ENCODE results near the gene TOMM20. TPM values are rescaled to one million over a fixed set of nuclear protein-coding genes. Genes with fewer than 3 reads are reported as not detected.

Gene TOMM20
- total and polyA plus RNA-seq, 2 of the 8 experiments (the other 6 are each of a cell fraction or from before 2014, with no cell fraction given) = 71.4 to 168 TPM

- no peak overlapping the region for H3K4me2 ChIP-seq (ENCODE audit: insufficient read depth in 1 of 2, low read depth in 2 of 2, low read length in 2 of 2)
- no peak overlapping the region for H2AK5ac ChIP-seq (ENCODE audit: low read depth, low read length)
- H4K91ac ChIP-seq (replicated peaks; ENCODE audit: insufficient read length, low read length) = no peak overlapping the region
- no peak overlapping the region for H3K23ac ChIP-seq (ENCODE audit: insufficient read length)
- H4K5ac ChIP-seq (ENCODE audit: insufficient read length, low read depth, low read length) = no peak overlapping the region
- no peaks in the 10 kb centered on the region for H3K9me3 ChIP-seq (ENCODE audit: insufficient read depth in 2 of 2, low read depth in 1 of 2, low read length in 1 of 2)
- CTCF ChIA-PET (ENCODE audit: partially characterized antibody) = interaction anchor here (0.9 to 1.7 kb wide), 4 partner anchors 8 to 634 kb away, joined by 3 to 4 read pairs (median 3); no protein-coding TSS in a partner anchor
- no peak overlapping the region for H3K27ac ChIP-seq (ENCODE audit: low read depth, low read length)
- H3K18ac ChIP-seq (ENCODE audit: extremely low read depth, low read length) = no peak overlapping the region
- H4K20me1 ChIP-seq (replicated peaks in 1 of 2; ENCODE audit: control insufficient read depth in 1 of 2, insufficient read depth in 2 of 2, low read length in 2 of 2) = no peaks in the 10 kb centered on the region
- no peak overlapping the region for H2BK20ac ChIP-seq (ENCODE audit: low read length)
- H2AFZ ChIP-seq (ENCODE audit: low read length) = no peak overlapping the region
- H3K23me2 ChIP-seq (ENCODE audit: low read depth, low read length) = no peaks in the 10 kb centered on the region
- H3K36me3 ChIP-seq (ENCODE audit: control insufficient read depth in 2 of 4, insufficient read depth in 4 of 4, low read length in 3 of 4) = peaks cover 20 to 51% (median 35%) of the 10 kb centered on the region in 4 experiments
- POLR2A ChIA-PET (ENCODE audit: partially characterized antibody) = interaction anchor here (1.0 to 2.9 kb wide), 6 partner anchors 9 to 93 kb away, joined by 3 to 15 read pairs (median 6); no protein-coding TSS in a partner anchor
- H3K14ac ChIP-seq (ENCODE audit: insufficient read length) = no peak overlapping the region
- no peak overlapping the region for H3K4ac ChIP-seq (replicated peaks; ENCODE audit: insufficient read length, low read depth, low read length)
- H3K4me3 ChIP-seq (ENCODE audit: extremely low read depth in 1 of 4, insufficient read depth in 2 of 4, low read depth in 3 of 4, low read length in 4 of 4) = no peak overlapping the region
- DNase-seq (ENCODE audit: low read depth in 1 of 2, low spot score in 2 of 2) (peak in 1 of 2 experiments; percentile 6), FAIRE-seq (no peak)
- no peaks in the 10 kb centered on the region for H3K27me3 ChIP-seq (replicated peaks in 1 of 4; ENCODE audit: control insufficient read depth in 3 of 4, extremely low read depth in 1 of 4, insufficient read depth in 3 of 4, low read length in 3 of 4)
- 98% methylated on average over 3 of the region's 3 CpGs; no CpG with 5 or more reads in 1 of the 2 experiments for WGBS, 2 experiments (ENCODE audit: extremely low coverage in 1 of 2, insufficient coverage in 1 of 2, insufficient read length in 1 of 2, insufficient replicate concordance in 2 of 2, low coverage in 1 of 2, low lambda C conversion rate in 2 of 2, missing lambda C conversion rate in 1 of 2)
- peaks cover 5 to 6% of the 10 kb centered on the region in 2 experiments for H3K79me2 ChIP-seq (ENCODE audit: control insufficient read depth in 1 of 2, insufficient read depth in 2 of 2, low read length in 2 of 2)
- no peaks in the 10 kb centered on the region for H3K79me1 ChIP-seq (ENCODE audit: low read depth, low read length)
- no peak overlapping the region for H2BK12ac ChIP-seq (ENCODE audit: low read depth, low read length)
- TF ChIP-seq CTBP2 (IDR thresholded peaks at IDR 0.05; ENCODE audit: borderline replicate concordance, insufficient read depth, insufficient read length, low read length) = no peak
- no peak for TF ChIP-seq SP4 (IDR thresholded peaks at IDR 0.05; ENCODE audit: low read length)
- no peak for TF ChIP-seq CBX8 (IDR thresholded peaks at IDR 0.05; ENCODE audit: borderline replicate concordance, low read depth, low read length)
- TF ChIP-seq, protein P1, sequence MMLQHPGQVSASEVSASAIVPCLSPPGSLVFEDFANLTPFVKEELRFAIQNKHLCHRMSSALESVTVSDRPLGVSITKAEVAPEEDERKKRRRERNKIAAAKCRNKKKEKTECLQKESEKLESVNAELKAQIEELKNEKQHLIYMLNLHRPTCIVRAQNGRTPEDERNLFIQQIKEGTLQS (IDR thresholded peaks at IDR 0.05; ENCODE audit: insufficient read depth, low read depth, low read length) = no peak
- TF ChIP-seq EP300 (IDR thresholded peaks at IDR 0.05; ENCODE audit: borderline replicate concordance in 1 of 2, low read depth in 2 of 2, low read length in 2 of 2) = no peak
- no peak for TF ChIP-seq RBBP5 (IDR thresholded peaks at IDR 0.05; ENCODE audit: borderline replicate concordance, low read depth, low read length)
- TF ChIP-seq RFX5 (IDR thresholded peaks at IDR 0.05; ENCODE audit: borderline replicate concordance, low read depth, low read length) = no peak
- TF ChIP-seq TAF1 (IDR thresholded peaks at IDR 0.05; ENCODE audit: low read depth, low read length) = no peak
- TF ChIP-seq GTF2F1 (IDR thresholded peaks at IDR 0.05; ENCODE audit: borderline replicate concordance, low read depth, low read length) = no peak
- TF ChIP-seq NRF1 (IDR thresholded peaks at IDR 0.05; ENCODE audit: low read depth, low read length) = no peak
- no peak for TF ChIP-seq RXRA (IDR thresholded peaks at IDR 0.05; ENCODE audit: insufficient read depth, low read depth, low read length)
- no peak for TF ChIP-seq SAP30 (IDR thresholded peaks at IDR 0.05; ENCODE audit: insufficient read depth, insufficient replicate concordance, low read length)
- TF ChIP-seq JUN (IDR thresholded peaks at IDR 0.05; ENCODE audit: low read depth, low read length) = no peak
- no peak overlapping the region for H3K9ac ChIP-seq (replicated peaks in 1 of 4; ENCODE audit: extremely low read depth in 1 of 4, low read depth in 3 of 4, low read length in 3 of 4)
- no peak overlapping the region for H2BK5ac ChIP-seq (ENCODE audit: low read depth, low read length)
- H4K8ac ChIP-seq (ENCODE audit: extremely low read depth, insufficient read depth, low read length) = no peak overlapping the region
- peaks cover 0 to 6% (median 3%) of the 10 kb centered on the region in 4 experiments; a peak in 4 of 7 replicates for H3K4me1 ChIP-seq (replicated peaks in 1 of 4; ENCODE audit: control insufficient read depth in 3 of 4, insufficient read depth in 4 of 4, low read length in 3 of 4)
- H2BK120ac ChIP-seq (replicated peaks; ENCODE audit: low read depth, low read length) = no peak overlapping the region
- no peak overlapping the region for H3K56ac ChIP-seq (replicated peaks; ENCODE audit: insufficient read length, low read depth, low read length)
- no peak overlapping the region for H2BK15ac ChIP-seq (ENCODE audit: low read length)
These were observed 4.4 kb upstream of the TOMM20 start for GRCh38 chr1:235133086-235133485.

All from H1 (cell line).